ENCODE measurements around the gene ZNF22. TPM values are rescaled to one million over a fixed set of nuclear protein-coding genes. Genes with fewer than 3 reads are reported as not detected.

Gene ZNF22
- total and polyA plus RNA-seq, 8 donors = 0.58 to 39.8 (median 15.9) TPM

DNA sequence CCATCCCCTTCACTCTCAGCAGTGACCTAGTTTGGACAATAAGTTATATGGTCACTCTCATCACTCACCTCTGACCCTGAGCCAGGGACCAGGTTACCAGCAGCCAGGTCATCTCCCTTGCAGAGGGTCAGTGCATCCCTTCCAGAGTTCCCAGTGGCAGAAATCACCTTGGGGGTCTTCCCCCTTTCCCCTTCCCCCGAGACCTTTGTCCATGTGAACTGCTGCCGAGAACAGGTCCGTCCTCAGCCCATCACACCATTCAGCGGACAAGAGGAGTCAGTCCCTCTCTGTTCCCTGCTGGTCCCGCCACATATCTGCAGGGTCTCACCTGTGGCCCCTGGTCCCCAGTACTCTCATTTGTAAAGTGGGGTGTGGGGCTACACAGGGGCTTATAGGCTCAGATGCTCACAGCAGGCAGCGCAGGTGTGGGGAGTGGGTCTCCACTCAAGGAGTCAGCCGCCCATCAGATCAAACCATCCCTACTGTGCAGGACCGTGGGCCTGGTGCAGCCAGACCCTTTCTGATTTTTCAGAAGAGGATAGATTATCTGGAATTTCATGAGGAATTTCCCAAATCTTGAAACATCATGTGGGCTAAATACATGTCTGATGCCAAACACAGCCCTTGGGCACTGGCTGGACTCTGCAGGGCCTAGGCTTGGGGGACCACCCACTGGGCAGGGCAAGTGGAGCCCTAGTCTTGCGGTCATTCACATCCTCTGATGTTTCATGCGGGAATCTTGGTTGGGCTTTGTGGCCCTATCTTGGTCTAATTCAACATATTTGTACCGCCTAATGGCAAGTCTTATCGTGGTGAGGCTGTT lies 28.6 kb upstream of the ZNF22 start:
- H3K36me3 ChIP-seq = peaks cover 9 to 43% (median 38%) of the 10 kb centered on the region in 4 donors
- WGBS, 5 donors = 92 to 99% (median 97%) methylated on average over 7 to 12 of the region's 12 CpGs
- H3K4me3 ChIP-seq = no peak overlapping the region
- H3K27ac ChIP-seq = peak overlapping the region in 3 of 5 donors; percentile 10 to 92 (median 89)
- H3K9me3 ChIP-seq = no peaks in the 10 kb centered on the region
- no peak for DNase-seq
- TF ChIP-seq, protein P1, sequence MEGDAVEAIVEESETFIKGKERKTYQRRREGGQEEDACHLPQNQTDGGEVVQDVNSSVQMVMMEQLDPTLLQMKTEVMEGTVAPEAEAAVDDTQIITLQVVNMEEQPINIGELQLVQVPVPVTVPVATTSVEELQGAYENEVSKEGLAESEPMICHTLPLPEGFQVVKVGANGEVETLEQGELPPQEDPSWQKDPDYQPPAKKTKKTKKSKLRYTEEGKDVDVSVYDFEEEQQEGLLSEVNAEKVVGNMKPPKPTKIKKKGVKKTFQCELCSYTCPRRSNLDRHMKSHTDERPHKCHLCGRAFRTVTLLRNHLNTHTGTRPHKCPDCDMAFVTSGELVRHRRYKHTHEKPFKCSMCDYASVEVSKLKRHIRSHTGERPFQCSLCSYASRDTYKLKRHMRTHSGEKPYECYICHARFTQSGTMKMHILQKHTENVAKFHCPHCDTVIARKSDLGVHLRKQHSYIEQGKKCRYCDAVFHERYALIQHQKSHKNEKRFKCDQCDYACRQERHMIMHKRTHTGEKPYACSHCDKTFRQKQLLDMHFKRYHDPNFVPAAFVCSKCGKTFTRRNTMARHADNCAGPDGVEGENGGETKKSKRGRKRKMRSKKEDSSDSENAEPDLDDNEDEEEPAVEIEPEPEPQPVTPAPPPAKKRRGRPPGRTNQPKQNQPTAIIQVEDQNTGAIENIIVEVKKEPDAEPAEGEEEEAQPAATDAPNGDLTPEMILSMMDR (IDR thresholded peaks at IDR 0.05) = no peak
- TF ChIP-seq POLR2A (IDR thresholded peaks at IDR 0.05) (no peak), EP300 (IDR thresholded peaks at IDR 0.05) (no peak), POLR2AphosphoS5 (IDR thresholded peaks at IDR 0.05) (peak in 1 of 3 donors; percentile 1)
- H3K4me1 ChIP-seq = peaks cover 48 to 72% (median 60%) of the 10 kb centered on the region in 4 donors
- intact Hi-C loops (cut with DNase I; ENCODE audit: low total_unique reads) = no loop called here
- H3K27me3 ChIP-seq = no peaks in the 10 kb centered on the region

DNA sequence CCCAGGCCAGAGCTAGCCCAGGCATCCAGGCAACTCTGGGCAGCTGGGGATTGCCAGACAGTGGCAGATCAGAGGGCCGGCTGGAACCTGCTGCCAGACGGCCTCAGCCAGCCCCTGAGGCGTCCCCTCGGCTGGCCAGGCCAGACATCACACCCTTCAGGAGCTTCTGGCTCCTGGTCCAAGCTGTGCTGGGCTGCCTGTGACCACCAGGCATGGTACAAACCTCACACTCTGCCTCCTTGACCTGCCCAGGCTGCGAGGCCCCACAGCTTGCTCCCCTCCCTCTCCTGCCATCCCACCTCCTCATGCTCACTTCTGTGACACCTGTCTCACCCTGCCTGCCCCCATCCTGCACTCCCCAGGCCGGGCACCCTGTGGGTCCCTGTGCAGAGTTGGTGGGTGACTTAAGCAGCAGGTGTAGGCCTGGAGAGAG lies 27.8 kb upstream of the ZNF22 start:
- H3K27ac ChIP-seq = peak overlapping the region in 4 of 5 donors; percentile 86 to 92 (median 90)
- H3K27me3 ChIP-seq = no peaks in the 10 kb centered on the region
- no peak for DNase-seq
- H3K4me3 ChIP-seq = no peak overlapping the region
- intact Hi-C loops (cut with DNase I; ENCODE audit: low total_unique reads) = no loop called here
- no peaks in the 10 kb centered on the region for H3K9me3 ChIP-seq
- peaks cover 49 to 72% (median 61%) of the 10 kb centered on the region in 4 donors for H3K4me1 ChIP-seq
- no peak for TF ChIP-seq EP300 (IDR thresholded peaks at IDR 0.05)
- no peak for TF ChIP-seq POLR2A (IDR thresholded peaks at IDR 0.05)
- TF ChIP-seq, protein P1 (IDR thresholded peaks at IDR 0.05) = no peak
- no peak for TF ChIP-seq POLR2AphosphoS5 (IDR thresholded peaks at IDR 0.05)
- WGBS, 5 donors = 73 to 80% (median 77%) methylated on average over 4 to 6 of the region's 6 CpGs
- H3K36me3 ChIP-seq = peaks cover 9 to 49% (median 46%) of the 10 kb centered on the region in 4 donors

DNA sequence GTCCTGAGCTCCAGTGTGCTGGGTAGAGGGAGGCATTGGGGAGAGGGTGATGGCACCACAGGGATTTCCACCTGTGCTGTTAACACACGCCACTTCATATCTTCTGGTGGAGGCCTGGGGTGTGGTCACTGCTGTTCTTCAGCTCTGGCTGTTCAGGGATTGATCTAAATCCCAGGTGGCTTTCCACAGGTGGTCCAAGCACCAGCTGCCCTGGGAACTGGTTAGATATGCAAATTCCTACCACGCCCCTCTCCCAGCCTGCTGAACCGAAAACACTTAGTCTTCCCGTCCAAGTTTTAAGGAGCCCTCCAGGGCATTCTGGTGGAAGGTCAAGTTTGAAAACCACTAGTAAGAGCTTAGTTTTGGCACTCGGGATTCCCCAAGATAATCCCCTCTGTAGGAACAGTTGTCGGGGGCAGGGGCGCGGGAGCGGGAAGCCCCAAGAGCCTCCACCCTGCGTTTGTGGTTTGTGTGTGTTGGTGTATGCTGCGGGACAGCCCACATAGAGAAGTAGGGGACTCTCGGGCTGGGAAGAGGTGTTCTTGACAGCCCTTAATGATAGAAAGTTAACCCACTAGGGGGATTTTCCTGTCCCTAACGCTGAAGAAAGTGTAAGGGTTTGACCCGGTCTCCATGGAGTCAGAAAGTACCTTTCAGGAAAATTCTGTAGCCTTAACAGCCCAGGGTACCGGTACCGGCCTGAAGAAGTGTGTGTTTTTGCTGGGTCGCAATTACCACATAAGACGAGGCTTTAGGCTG lies 27.2 kb upstream of the ZNF22 start:
- Histone ChIP-seq H3K27ac (peak overlapping the region in 4 of 5 donors; percentile 86 to 92 (median 90)), H3K27me3 (no peaks in the 10 kb centered on the region), H3K4me3 (peak overlapping the region in 1 of 4 donors; percentile 73), H3K9me3 (no peaks in the 10 kb centered on the region), H3K4me1 (peaks cover 49 to 72% (median 61%) of the 10 kb centered on the region in 4 donors), H3K36me3 (peaks cover 9 to 49% (median 47%) of the 10 kb centered on the region in 4 donors)
- no peak for DNase-seq
- intact Hi-C loops (cut with DNase I; ENCODE audit: low total_unique reads) = no loop called here
- 49 to 56% (median 51%) methylated on average over 17 to 18 of the region's 18 CpGs for WGBS, 5 donors
- TF ChIP-seq, protein P1 (IDR thresholded peaks at IDR 0.05) = no peak
- TF ChIP-seq POLR2AphosphoS5 (IDR thresholded peaks at IDR 0.05) = peak in 1 of 3 donors; percentile 8

DNA sequence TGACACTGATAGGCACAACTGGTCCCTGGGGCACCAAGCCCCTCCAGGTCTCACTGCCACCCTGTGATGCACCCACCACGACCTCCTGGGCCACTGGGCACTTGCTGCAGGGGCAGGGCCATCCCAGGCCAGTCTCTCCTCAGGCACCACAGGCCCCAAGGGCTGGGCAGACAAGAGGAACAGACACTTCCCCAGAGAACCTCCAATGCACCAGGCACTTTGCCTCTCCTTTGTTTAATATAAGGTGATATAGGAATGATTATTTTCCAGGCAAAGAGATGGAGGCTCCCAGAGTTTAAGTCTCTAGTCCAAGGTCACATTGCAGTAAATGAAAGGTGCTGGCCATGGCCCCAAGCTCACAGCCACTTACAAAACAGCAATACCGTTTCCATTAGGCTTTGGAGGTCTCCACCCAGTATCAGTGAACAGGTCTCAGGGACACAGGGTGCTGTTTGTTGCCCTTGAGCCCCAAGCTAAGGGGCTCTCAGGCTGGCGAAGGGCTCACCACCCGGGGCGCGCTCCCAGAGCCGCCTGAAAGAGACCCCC lies 26.6 kb upstream of the ZNF22 start:
- TF ChIP-seq POLR2AphosphoS5 (IDR thresholded peaks at IDR 0.05) = peak in 1 of 3 donors; percentile 18
- no peak for TF ChIP-seq POLR2A (IDR thresholded peaks at IDR 0.05)
- H3K36me3 ChIP-seq = peaks cover 9 to 49% (median 47%) of the 10 kb centered on the region in 4 donors
- DNase-seq = no peak

More for the DNA sequence above, 26.6 kb upstream of the ZNF22 start:
- intact Hi-C loops (cut with DNase I; ENCODE audit: low total_unique reads) = no loop called here
- WGBS, 5 donors = 23 to 43% (median 29%) methylated on average over 4 to 7 of the region's 7 CpGs
- peak overlapping the region; percentile 43 to 73 (median 58) for H3K4me3 ChIP-seq
- H3K27me3 ChIP-seq = no peaks in the 10 kb centered on the region
- peaks cover 54 to 72% (median 62%) of the 10 kb centered on the region in 4 donors for H3K4me1 ChIP-seq
- H3K27ac ChIP-seq = peak overlapping the region; percentile 78 to 92 (median 89)
- no peaks in the 10 kb centered on the region for H3K9me3 ChIP-seq

All from stomach (tissue), 9 donors.